Uterus (tissue), 2 donors: ENCODE results near the gene GPR162.

ENCODE experiments used
- CTCF ChIP-seq, 4 experiments: fragments of 200-600 bp in 2 of 4; fragments of 450-650 bp in 2 of 4; sonication (generic) in 2 of 4; IDR thresholded peaks; one replicate each; pipeline ENCODE4 v1.5.1; 2016 to 2019; ENCODE audit warnings: antibody characterized with exemption in 4 of 4, mild to moderate bottlenecking in 2 of 4, moderate library complexity in 1 of 4
- POLR2A ChIP-seq, 2 donors: fragments of 450-650 bp; IDR thresholded peaks; one replicate each; pipeline ENCODE4 v1.6.1; 2016; ENCODE audit warnings: antibody characterized with exemption in 2 of 2, mild to moderate bottlenecking in 1 of 2, moderate library complexity in 1 of 2

DNA sequence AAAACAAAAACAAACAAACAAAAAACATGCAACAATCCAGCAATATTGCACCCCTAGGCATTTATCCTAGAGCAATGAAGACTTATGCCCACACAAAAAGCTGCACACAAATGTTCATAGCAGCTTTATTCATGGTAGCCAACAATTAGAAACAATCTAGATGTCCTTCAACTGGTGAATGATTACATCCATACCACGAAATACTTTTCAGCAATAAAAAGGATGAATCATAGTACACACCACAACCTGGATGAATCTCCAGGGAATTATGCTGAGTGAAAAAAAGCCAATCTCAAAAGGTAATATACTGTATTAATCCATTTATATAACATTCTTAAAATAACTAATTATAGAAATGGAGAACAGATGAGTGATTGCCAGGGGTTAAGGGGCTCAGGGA lies 14.5 kb upstream of the GPR162 start:
- no peak for TF ChIP-seq CTCF (IDR thresholded peaks at IDR 0.05)
- no peak for TF ChIP-seq POLR2A (IDR thresholded peaks at IDR 0.05)
